H1 (cell line): ENCODE data around the gene WDR35. TPM values are rescaled to one million over a fixed set of nuclear protein-coding genes. Genes with fewer than 3 reads are reported as not detected.

Source experiments
- CTCF ChIA-PET: fragments of 300-600 bp; sonication (Branson Sonifier 250); formaldehyde crosslinking; loops from one replicate; lab custom pipeline; 2021; ENCODE audit not compliant: partially characterized antibody; lab: Charles Lee
- POLR2A ChIA-PET: fragments of 300-600 bp; sonication (Branson Sonifier 250); formaldehyde crosslinking; loops from one replicate; lab custom pipeline; 2021; ENCODE audit warnings: inconsistent platforms; ENCODE audit not compliant: partially characterized antibody; lab: Charles Lee
- DNase-seq, 2 experiments: peaks; one replicate each; pipeline versions ENCODE4 v3.0.0 to v3.0.0-alpha.2; 2010 to 2022; ENCODE audit warnings: low spot score in 2 of 2, low read depth in 1 of 2, mixed read lengths in 1 of 2
- FAIRE-seq: peaks from 2 replicates; lab custom pipeline; 2011; peaks lifted over from hg19 to GRCh38; lab: Jason Lieb, UNC
- H2AFZ ChIP-seq: 2 replicates; pipeline ENCODE4 v1.8.1; 2012; ENCODE audit warnings: low read length, inconsistent platforms
- H2AK5ac ChIP-seq: 2 replicates; pipeline ENCODE4 v1.6.1; 2013; ENCODE audit warnings: low read depth, low read length
- H2BK120ac ChIP-seq: replicated peaks from 2 replicates; pipeline ENCODE3; 2013; ENCODE audit warnings: low read depth, low read length, inconsistent platforms
- H2BK12ac ChIP-seq: 2 replicates; pipeline ENCODE4 v1.6.1; 2013; ENCODE audit warnings: low read depth, low read length
- H2BK15ac ChIP-seq: 2 replicates; pipeline ENCODE4 v1.6.1; 2013; ENCODE audit warnings: low read length
- H2BK20ac ChIP-seq: 2 replicates; pipeline ENCODE4 v1.6.1; 2013; ENCODE audit warnings: low read length
- H2BK5ac ChIP-seq: 2 replicates; pipeline ENCODE4 v1.6.1; 2013; ENCODE audit warnings: low read depth, low read length
- H3K14ac ChIP-seq: 2 replicates; pipeline ENCODE4 v1.6.1; 2013; ENCODE audit warnings: inconsistent platforms; ENCODE audit not compliant: insufficient read length
- H3K18ac ChIP-seq: 2 replicates; pipeline ENCODE4 v1.6.1; 2013; ENCODE audit warnings: low read length; ENCODE audit errors: extremely low read depth
- H3K23ac ChIP-seq: 2 replicates; pipeline ENCODE4 v1.6.1; 2013; ENCODE audit warnings: inconsistent platforms; ENCODE audit not compliant: insufficient read length
- H3K23me2 ChIP-seq: 2 replicates; pipeline ENCODE4 v1.6.1; 2013; ENCODE audit warnings: low read depth, low read length
- H3K27ac ChIP-seq: 2 replicates; pipeline ENCODE4 v1.6.1; 2011; ENCODE audit warnings: low read depth, low read length, inconsistent platforms
- H3K27me3 ChIP-seq, 4 experiments: replicated peaks in 1 of 4; 1 replicate in 1 of 4; 2 replicates in 3 of 4; pipeline versions ENCODE4 v1.6.1 to v1.8.1; 2011 to 2013; ENCODE audit warnings: low read length in 3 of 4, mild to moderate bottlenecking in 3 of 4, inconsistent platforms in 2 of 4, mixed read lengths in 2 of 4, moderate library complexity in 1 of 4; ENCODE audit not compliant: control insufficient read depth in 3 of 4, insufficient read depth in 3 of 4; ENCODE audit errors: extremely low read depth in 1 of 4
- H3K36me3 ChIP-seq, 4 experiments: 2 replicates each; pipeline versions ENCODE4 v1.6.1 to v1.8.1; 2011 to 2013; ENCODE audit warnings: mild to moderate bottlenecking in 4 of 4, low read length in 3 of 4, moderate library complexity in 2 of 4, control low read depth in 1 of 4, inconsistent platforms in 1 of 4; ENCODE audit not compliant: insufficient read depth in 4 of 4, control insufficient read depth in 2 of 4
- H3K4ac ChIP-seq: replicated peaks from 2 replicates; pipeline ENCODE3; 2013; ENCODE audit warnings: low read length, low read depth, mixed read lengths, inconsistent platforms; ENCODE audit not compliant: insufficient read length
- H3K4me1 ChIP-seq, 4 experiments: replicated peaks in 1 of 4; 1 replicate in 1 of 4; 2 replicates in 3 of 4; pipeline versions ENCODE4 v1.6.1 to v1.8.1; 2011 to 2013; ENCODE audit warnings: low read length in 3 of 4, inconsistent platforms in 2 of 4, mixed read lengths in 1 of 4; ENCODE audit not compliant: insufficient read depth in 4 of 4, control insufficient read depth in 3 of 4
- H3K4me2 ChIP-seq, 2 experiments: 2 replicates each; pipeline versions ENCODE4 v1.6.1 to v1.8.1; 2011 to 2013; ENCODE audit warnings: low read depth in 2 of 2, low read length in 2 of 2, control low read depth in 1 of 2, inconsistent platforms in 1 of 2, mild to moderate bottlenecking in 1 of 2; ENCODE audit not compliant: insufficient read depth in 1 of 2
- H3K4me3 ChIP-seq, 4 experiments: fragments of 200-600, 300-600 bp in 1 of 4; sonication (generic), shearing (Covaris generic), sonication (Bioruptor Twin) in 1 of 4; 2 replicates each; pipeline versions ENCODE4 v1.5.1 to v1.8.1; 2011 to 2016; ENCODE audit warnings: low read length in 4 of 4, low read depth in 3 of 4, control low read depth in 2 of 4, inconsistent platforms in 2 of 4, mild to moderate bottlenecking in 2 of 4, mixed read lengths in 1 of 4, moderate library complexity in 1 of 4; ENCODE audit not compliant: insufficient read depth in 2 of 4; ENCODE audit errors: extremely low read depth in 1 of 4
- H3K56ac ChIP-seq: replicated peaks from 2 replicates; pipeline ENCODE3; 2013; ENCODE audit warnings: low read depth, mild to moderate bottlenecking, mixed read lengths, low read length, inconsistent platforms; ENCODE audit not compliant: insufficient read length
- H3K79me1 ChIP-seq: 2 replicates; pipeline ENCODE4 v1.6.1; 2013; ENCODE audit warnings: low read depth, low read length, control low read depth
- H3K79me2 ChIP-seq, 2 experiments: 2 replicates each; pipeline versions ENCODE4 v1.6.1 to v1.8.1; 2012 to 2013; ENCODE audit warnings: low read length in 2 of 2, mild to moderate bottlenecking in 2 of 2, inconsistent platforms in 1 of 2; ENCODE audit not compliant: insufficient read depth in 2 of 2, control insufficient read depth in 1 of 2
- H3K9ac ChIP-seq, 4 experiments: replicated peaks in 1 of 4; 1 replicate in 1 of 4; 2 replicates in 3 of 4; pipeline versions ENCODE4 v1.6.1 to v1.8.1; 2011 to 2013; ENCODE audit warnings: low read depth in 3 of 4, low read length in 3 of 4, control low read depth in 2 of 4, mild to moderate bottlenecking in 2 of 4, moderate library complexity in 2 of 4, inconsistent platforms in 1 of 4; ENCODE audit errors: extremely low read depth in 1 of 4
- H3K9me3 ChIP-seq, 2 experiments: 2 replicates each; pipeline versions ENCODE4 v1.6.1 to v1.8.1; 2012 to 2013; ENCODE audit warnings: mild to moderate bottlenecking in 2 of 2, moderate library complexity in 2 of 2, control low read depth in 1 of 2, inconsistent platforms in 1 of 2, low read depth in 1 of 2, low read length in 1 of 2, mixed read lengths in 1 of 2; ENCODE audit not compliant: insufficient read depth in 2 of 2
- H4K20me1 ChIP-seq, 2 experiments: replicated peaks in 1 of 2; 2 replicates each; pipeline versions ENCODE3 to v1.8.1; 2011 to 2013; ENCODE audit warnings: inconsistent platforms in 2 of 2, low read length in 2 of 2, mild to moderate bottlenecking in 1 of 2; ENCODE audit not compliant: insufficient read depth in 2 of 2, control insufficient read depth in 1 of 2
- H4K5ac ChIP-seq: 2 replicates; pipeline ENCODE4 v1.6.1; 2013; ENCODE audit warnings: low read length, low read depth, mixed read lengths, inconsistent platforms; ENCODE audit not compliant: insufficient read length
- H4K8ac ChIP-seq: 2 replicates; pipeline ENCODE4 v1.8.0; 2013; ENCODE audit warnings: mild to moderate bottlenecking, moderate library complexity, low read length, inconsistent platforms; ENCODE audit not compliant: insufficient read depth; ENCODE audit errors: extremely low read depth
- H4K91ac ChIP-seq: replicated peaks from 2 replicates; pipeline ENCODE3; 2013; ENCODE audit warnings: low read length, mixed read lengths, inconsistent platforms; ENCODE audit not compliant: insufficient read length
- ASH2L ChIP-seq: fragments of 200-600, 300-600 bp; sonication (generic); IDR thresholded peaks from one replicate; pipeline ENCODE4 v1.7.1; 2017; ENCODE audit warnings: low read length
- ATF3 ChIP-seq: IDR thresholded peaks from 2 replicates; pipeline ENCODE4 v1.6.1; 2011; ENCODE audit warnings: low read depth, mild to moderate bottlenecking, low read length; ENCODE audit not compliant: insufficient read depth
- BRCA1 ChIP-seq: IDR thresholded peaks from 2 replicates; pipeline ENCODE4 v1.6.1; 2012; ENCODE audit warnings: low read depth, low read length, improper control_type of control experiment
- CREB1 ChIP-seq: IDR thresholded peaks from 2 replicates; pipeline ENCODE4 v1.6.1; 2012; ENCODE audit warnings: inconsistent platforms
- EZH2 ChIP-seq: fragments of 200-600 bp; sonication (generic); IDR thresholded peaks from 2 replicates; pipeline ENCODE4 v1.7.1; 2012; ENCODE audit warnings: low read depth, mild to moderate bottlenecking, moderate library complexity, low read length, inconsistent platforms; ENCODE audit not compliant: severe bottlenecking
- POLR2A ChIP-seq, 2 experiments: IDR thresholded peaks; 1 replicate in 1 of 2; 2 replicates in 1 of 2; pipeline ENCODE4 v1.6.1; 2011; ENCODE audit warnings: low read depth in 2 of 2, low read length in 2 of 2, mild to moderate bottlenecking in 2 of 2; ENCODE audit errors: control extremely low read depth in 1 of 2
- RAD21 ChIP-seq, 2 experiments: IDR thresholded peaks in 1 of 2; conservative IDR thresholded peaks in 1 of 2; 2 replicates each; pipeline ENCODE4 v1.6.1; 2011; ENCODE audit warnings: low read depth in 2 of 2, low read length in 2 of 2, improper control_type of control experiment in 1 of 2, inconsistent platforms in 1 of 2, mild to moderate bottlenecking in 1 of 2, moderate library complexity in 1 of 2
- RBBP5 ChIP-seq: IDR thresholded peaks from 2 replicates; pipeline ENCODE4 v1.7.1; 2012; ENCODE audit warnings: low read depth, mild to moderate bottlenecking, inconsistent platforms, low read length, moderate library complexity, borderline replicate concordance
- RNF2 ChIP-seq: fragments of 200-900, 300-1000 bp; sonication (generic); IDR thresholded peaks from 2 replicates; pipeline ENCODE4 v1.7.1; 2016; ENCODE audit warnings: borderline replicate concordance, low read depth, mild to moderate bottlenecking, antibody characterized with exemption, low read length; ENCODE audit not compliant: poor library complexity, severe bottlenecking; ENCODE audit errors: missing control alignments
- SP1 ChIP-seq: IDR thresholded peaks from 2 replicates; pipeline ENCODE4 v1.6.1; 2011; ENCODE audit warnings: low read depth, low read length
- SP4 ChIP-seq: IDR thresholded peaks from 2 replicates; pipeline ENCODE4 v1.6.1; 2012; ENCODE audit warnings: low read length, inconsistent platforms
- SUZ12 ChIP-seq: fragments of 200-600 bp; sonication (generic); IDR thresholded peaks from 2 replicates; pipeline ENCODE4 v1.6.1; 2012; ENCODE audit warnings: mild to moderate bottlenecking, inconsistent platforms, low read length, moderate library complexity, mixed read lengths
- TEAD4 ChIP-seq: IDR thresholded peaks from 2 replicates; pipeline ENCODE4 v1.6.1; 2012; ENCODE audit warnings: low read depth, low read length, inconsistent platforms, mixed read lengths
- WGBS, 2 experiments: shearing (Covaris generic) in 1 of 2; methylation state at CpG; one replicate each; pipeline versions ENCODE4 v1.1.6 to v1.1.7; 2013 to 2015; ENCODE audit warnings: low lambda C conversion rate in 2 of 2, mixed read lengths in 2 of 2, inconsistent platforms in 1 of 2, low coverage in 1 of 2, missing lambda C conversion rate in 1 of 2; ENCODE audit not compliant: insufficient replicate concordance in 2 of 2, insufficient coverage in 1 of 2, insufficient read length in 1 of 2; ENCODE audit errors: extremely low coverage in 1 of 2, missing lambda C conversion rate in 1 of 2; 5-methylcytosine and 5-hydroxymethylcytosine counted together
- polyA plus RNA-seq, 7 experiments: library from polyadenylated mRNA; depleted of rRNA in 3 of 7; stranded (reverse) in 5 of 7; unstranded in 2 of 7; fragments of >200 nt in 5 of 7; fragments of 200-250 nt in 2 of 7; gene quantifications; 1 replicate in 5 of 7; 2 replicates in 1 of 7; 4 replicates in 1 of 7; pipeline versions ENCODE4 v1.2.1 to v1.2.3, GENCODE V29; 2011 to 2013; ENCODE audit warnings: missing spikeins in 2 of 7, mixed read lengths in 2 of 7
- total RNA-seq: library from RNA; stranded (reverse); fragmentation: NEBNext Ultra II Directional; extraction: Animal tissue kit (Norgen Biotek cat#: 25700); gene quantifications from 2 replicates; pipeline ENCODE4 v1.2.1, GENCODE V29; 2021
- TF ChIP-seq, protein P1 (sequence below): IDR thresholded peaks from 2 replicates; pipeline ENCODE4 v1.6.1; 2012; ENCODE audit warnings: inconsistent platforms

WDR35 gene
- total and polyA plus RNA-seq, 2 of the 8 experiments (the other 6 are each of a cell fraction or from before 2014, with no cell fraction given) = 9.0 to 25.5 TPM

- Histone ChIP-seq H4K8ac (no peak overlapping the region), H3K56ac (no peak overlapping the region), H3K9me3 (no peaks in the 10 kb centered on the region), H2BK20ac (no peak overlapping the region), H2AFZ (no peak overlapping the region), H2BK5ac (no peak overlapping the region), H3K4me3 (no peak overlapping the region), H2AK5ac (no peak overlapping the region), H3K36me3 (no peaks in the 10 kb centered on the region), H3K27me3 (no peaks in the 10 kb centered on the region), H3K4me2 (no peak overlapping the region), H3K23me2 (no peaks in the 10 kb centered on the region), H4K91ac (no peak overlapping the region), H3K14ac (no peak overlapping the region), H3K4me1 (no peaks in the 10 kb centered on the region), H2BK12ac (no peak overlapping the region), H3K79me2 (no peaks in the 10 kb centered on the region), H4K5ac (no peak overlapping the region), H2BK15ac (no peak overlapping the region), H3K18ac (no peak overlapping the region), H3K79me1 (no peaks in the 10 kb centered on the region; the same call in 1 of the 2 replicates), H4K20me1 (no peaks in the 10 kb centered on the region), H3K4ac (no peak overlapping the region), H3K27ac (no peak overlapping the region), H3K23ac (no peak overlapping the region), H2BK120ac (no peak overlapping the region), H3K9ac (no peak overlapping the region)
- FAIRE-seq (no peak), DNase-seq (no peak)
- WGBS, 2 experiments = 77% methylated on average over 1 of the region's 1 CpG; no CpG with 5 or more reads in 1 of the 2 experiments
- CTCF ChIA-PET = interaction anchor here (0.6 to 5.5 kb wide), 5 partner anchors 11 to 1805 kb away, joined by 3 to 33 read pairs (median 3); no protein-coding TSS in a partner anchor
- POLR2A ChIA-PET = no interaction called here
- TF ChIP-seq TEAD4 (no peak), RBBP5 (no peak), SP1 (no peak), RAD21 (IDR thresholded peaks at IDR 0.05 in 1 of 2, conservative IDR thresholded peaks at IDR 0.05 in 1 of 2; ENCODE audit: low read depth in 2 of 2, low read length in 2 of 2) (no peak), EZH2 (no peak), ATF3 (no peak), CREB1 (no peak), SP4 (no peak), SUZ12 (no peak), POLR2A (IDR thresholded peaks at IDR 0.05; ENCODE audit: control extremely low read depth in 1 of 2, low read depth in 2 of 2, low read length in 2 of 2) (no peak), BRCA1 (no peak), RNF2 (no peak), ASH2L (no peak)
- TF ChIP-seq, protein P1, sequence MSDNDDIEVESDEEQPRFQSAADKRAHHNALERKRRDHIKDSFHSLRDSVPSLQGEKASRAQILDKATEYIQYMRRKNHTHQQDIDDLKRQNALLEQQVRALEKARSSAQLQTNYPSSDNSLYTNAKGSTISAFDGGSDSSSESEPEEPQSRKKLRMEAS = no peak
Observed at GRCh38 chr2:19875280-19875679, 114.6 kb downstream of the WDR35 start.
